Trophoblast cell (in vitro differentiated cells and primary cell): ENCODE data around the gene PSEN2.

Source experiments
- DNase-seq, 2 donors: peaks; one replicate each; pipeline ENCODE4 v3.0.0-alpha.2; 2016
- H2AFZ ChIP-seq: 2 replicates; pipeline ENCODE4 v1.6.1; 2013; ENCODE audit warnings: low read length, moderate library complexity, mild to moderate bottlenecking; ENCODE audit not compliant: insufficient read depth, poor library complexity
- H2AK5ac ChIP-seq: 2 replicates; pipeline ENCODE4 v1.6.1; 2013; ENCODE audit warnings: mild to moderate bottlenecking, low read length
- H2BK120ac ChIP-seq: 2 replicates; pipeline ENCODE4 v1.6.1; 2013; ENCODE audit warnings: low read length, mild to moderate bottlenecking, moderate library complexity; ENCODE audit not compliant: insufficient read depth, poor library complexity
- H2BK12ac ChIP-seq: 2 replicates; pipeline ENCODE4 v1.6.1; 2013; ENCODE audit warnings: mild to moderate bottlenecking, low read length, moderate library complexity
- H2BK5ac ChIP-seq: 2 replicates; pipeline ENCODE4 v1.6.1; 2013; ENCODE audit warnings: low read length, low read depth, moderate library complexity, mild to moderate bottlenecking; ENCODE audit not compliant: poor library complexity
- H3K14ac ChIP-seq: 2 replicates; pipeline ENCODE4 v1.6.1; 2013; ENCODE audit warnings: mild to moderate bottlenecking, low read length
- H3K18ac ChIP-seq: 2 replicates; pipeline ENCODE4 v1.6.1; 2013; ENCODE audit warnings: mild to moderate bottlenecking, low read length
- H3K23ac ChIP-seq: 2 replicates; pipeline ENCODE4 v1.6.1; 2013; ENCODE audit warnings: low read length
- H3K27ac ChIP-seq: 2 replicates; pipeline ENCODE4 v1.5.1; 2013; ENCODE audit warnings: low read depth, mild to moderate bottlenecking, inconsistent platforms, low read length, moderate library complexity
- H3K27me3 ChIP-seq: 2 replicates; pipeline ENCODE4 v1.6.1; 2013; ENCODE audit warnings: inconsistent platforms, mild to moderate bottlenecking, low read length, moderate library complexity; ENCODE audit not compliant: insufficient read depth
- H3K36me3 ChIP-seq, 2 experiments: 1 replicate in 1 of 2; 2 replicates in 1 of 2; pipeline ENCODE4 v1.6.1; 2013; ENCODE audit warnings: low read length in 2 of 2, mild to moderate bottlenecking in 2 of 2, moderate library complexity in 1 of 2; ENCODE audit not compliant: insufficient read depth in 2 of 2, control insufficient read depth in 1 of 2
- H3K4ac ChIP-seq: 2 replicates; pipeline ENCODE4 v1.6.1; 2013; ENCODE audit warnings: low read depth, mild to moderate bottlenecking, low read length, moderate library complexity
- H3K4me1 ChIP-seq, 2 experiments: 1 replicate in 1 of 2; 2 replicates in 1 of 2; pipeline ENCODE4 v1.6.1; 2013; ENCODE audit warnings: low read length in 2 of 2, mild to moderate bottlenecking in 2 of 2, moderate library complexity in 1 of 2; ENCODE audit not compliant: insufficient read depth in 2 of 2, control insufficient read depth in 1 of 2
- H3K4me2 ChIP-seq: 2 replicates; pipeline ENCODE4 v1.6.1; 2013; ENCODE audit warnings: inconsistent platforms, mild to moderate bottlenecking, low read length, moderate library complexity
- H3K4me3 ChIP-seq: 2 replicates; pipeline ENCODE4 v1.5.1; 2013; ENCODE audit warnings: mild to moderate bottlenecking, low read depth, low read length, inconsistent platforms
- H3K79me1 ChIP-seq: one replicate; pipeline ENCODE4 v1.6.1; 2013; ENCODE audit warnings: low read length
- H3K79me2 ChIP-seq: 2 replicates; pipeline ENCODE4 v1.6.1; 2013; ENCODE audit warnings: low read length, mild to moderate bottlenecking; ENCODE audit not compliant: control insufficient read depth, insufficient read depth, poor library complexity
- H3K9ac ChIP-seq: 2 replicates; pipeline ENCODE4 v1.6.1; 2013; ENCODE audit warnings: mild to moderate bottlenecking, low read length
- H3K9me3 ChIP-seq: 2 replicates; pipeline ENCODE4 v1.6.1; 2013; ENCODE audit warnings: low read depth, mild to moderate bottlenecking, control low read depth, inconsistent platforms, low read length; ENCODE audit not compliant: insufficient read depth
- H4K12ac ChIP-seq: 2 replicates; pipeline ENCODE4 v1.6.1; 2013; ENCODE audit warnings: low read depth, mild to moderate bottlenecking, low read length, moderate library complexity
- H4K8ac ChIP-seq: 2 replicates; pipeline ENCODE4 v1.6.1; 2013; ENCODE audit warnings: low read depth, mild to moderate bottlenecking, low read length, moderate library complexity
- H4K91ac ChIP-seq: one replicate; pipeline ENCODE4 v1.6.1; 2013; ENCODE audit warnings: low read depth, mild to moderate bottlenecking, low read length, moderate library complexity
- WGBS: extraction: QIAGEN DNeasy Blood & Tissue Kit; methylation state at CpG from one replicate; pipeline ENCODE4 v1.1.7; 2013; ENCODE audit warnings: missing lambda C conversion rate; ENCODE audit not compliant: insufficient read length, insufficient coverage; ENCODE audit errors: extremely low coverage; 5-methylcytosine and 5-hydroxymethylcytosine counted together

The PSEN2 gene

GRCh38 chr1:226874579-226875425 lies 4.4 kb downstream of the PSEN2 start:
- H2BK12ac ChIP-seq = no peak overlapping the region
- H3K79me1 ChIP-seq = peaks cover 3% of the 10 kb centered on the region
- H3K4me2 ChIP-seq = no peak overlapping the region
- no peak overlapping the region for H2AFZ ChIP-seq
- H3K14ac ChIP-seq = peak overlapping the region; percentile 18
- no peak overlapping the region for H4K91ac ChIP-seq
- no peak overlapping the region for H3K4ac ChIP-seq
- no peaks in the 10 kb centered on the region for H3K79me2 ChIP-seq
- no peak overlapping the region for H3K9ac ChIP-seq
- H2AK5ac ChIP-seq = no peak overlapping the region
- no peaks in the 10 kb centered on the region for H3K9me3 ChIP-seq
- DNase-seq = no peak
- H3K4me3 ChIP-seq = no peak overlapping the region
- H4K8ac ChIP-seq = no peak overlapping the region
- no peaks in the 10 kb centered on the region for H3K36me3 ChIP-seq
- H2BK120ac ChIP-seq = no peak overlapping the region
- no CpG with 5 or more reads among the region's 12 CpGs for WGBS
- H3K27ac ChIP-seq = no peak overlapping the region
- H2BK5ac ChIP-seq = no peak overlapping the region
- H3K4me1 ChIP-seq = peaks cover 16 to 17% of the 10 kb centered on the region in 2 experiments
- H4K12ac ChIP-seq = no peak overlapping the region
- no peaks in the 10 kb centered on the region for H3K27me3 ChIP-seq
- H3K18ac ChIP-seq = peak overlapping the region; percentile 23
- no peak overlapping the region for H3K23ac ChIP-seq

- Histone ChIP-seq H3K79me2 (no peaks in the 10 kb centered on the region), H2BK5ac (no peak overlapping the region), H2BK12ac (no peak overlapping the region), H3K18ac (no peak overlapping the region), H4K91ac (no peak overlapping the region), H2AFZ (no peak overlapping the region), H3K27me3 (no peaks in the 10 kb centered on the region), H2BK120ac (no peak overlapping the region), H3K4me1 (peaks cover 12 to 14% of the 10 kb centered on the region in 2 experiments), H3K4ac (no peak overlapping the region), H2AK5ac (no peak overlapping the region), H3K4me2 (peak overlapping the region; percentile 9), H3K4me3 (no peak overlapping the region), H3K27ac (no peak overlapping the region), H4K12ac (no peak overlapping the region), H3K79me1 (no peaks in the 10 kb centered on the region), H3K9ac (no peak overlapping the region), H3K36me3 (no peaks in the 10 kb centered on the region), H3K23ac (no peak overlapping the region), H4K8ac (no peak overlapping the region), H3K9me3 (no peaks in the 10 kb centered on the region), H3K14ac (no peak overlapping the region)
- DNase-seq = peak; percentile 15 to 29
- WGBS = no CpG with 5 or more reads among the region's 11 CpGs
These were observed 5.4 kb downstream of the PSEN2 start for GRCh38 chr1:226875641-226876295.

- Histone ChIP-seq H2BK12ac (no peak overlapping the region), H3K79me1 (no peaks in the 10 kb centered on the region), H3K79me2 (no peaks in the 10 kb centered on the region), H2BK120ac (no peak overlapping the region), H2AK5ac (no peak overlapping the region), H3K27me3 (no peaks in the 10 kb centered on the region), H3K18ac (no peak overlapping the region), H3K36me3 (no peaks in the 10 kb centered on the region), H3K27ac (no peak overlapping the region), H4K12ac (no peak overlapping the region), H3K4me2 (no peak overlapping the region), H3K4ac (no peak overlapping the region), H3K14ac (no peak overlapping the region), H3K4me3 (no peak overlapping the region), H3K23ac (no peak overlapping the region), H4K91ac (no peak overlapping the region), H3K4me1 (peaks cover 9 to 12% of the 10 kb centered on the region in 2 experiments), H2BK5ac (no peak overlapping the region), H3K9me3 (no peaks in the 10 kb centered on the region), H3K9ac (no peak overlapping the region), H4K8ac (no peak overlapping the region), H2AFZ (no peak overlapping the region)
- DNase-seq = no peak
- WGBS = no CpG with 5 or more reads among the region's 7 CpGs
These were observed 7.3 kb downstream of the PSEN2 start for GRCh38 chr1:226877669-226878068.

GRCh38 chr1:226880372-226881287 lies 10.2 kb downstream of the PSEN2 start:
- Histone ChIP-seq H3K27ac (no peak overlapping the region), H3K14ac (no peak overlapping the region), H3K18ac (no peak overlapping the region), H3K23ac (no peak overlapping the region), H3K4me3 (no peak overlapping the region), H3K4ac (no peak overlapping the region), H2BK120ac (no peak overlapping the region), H2AFZ (no peak overlapping the region), H2AK5ac (no peak overlapping the region), H3K9me3 (no peaks in the 10 kb centered on the region), H4K8ac (no peak overlapping the region), H3K27me3 (no peaks in the 10 kb centered on the region), H3K79me2 (no peaks in the 10 kb centered on the region), H3K4me1 (peaks cover 0 to 4% of the 10 kb centered on the region in 2 experiments), H4K12ac (no peak overlapping the region), H3K36me3 (no peaks in the 10 kb centered on the region), H2BK5ac (no peak overlapping the region), H2BK12ac (no peak overlapping the region), H3K79me1 (no peaks in the 10 kb centered on the region), H3K9ac (no peak overlapping the region), H4K91ac (no peak overlapping the region), H3K4me2 (no peak overlapping the region)
- no peak for DNase-seq
- WGBS = no CpG with 5 or more reads among the region's 14 CpGs
